ENCODE data around the gene COPRS. TPM values are rescaled to one million over a fixed set of nuclear protein-coding genes. Genes with fewer than 3 reads are reported as not detected.

Gene COPRS
- total and polyA plus RNA-seq, 2 of the 13 experiments (the other 11 are each of a cell fraction or from before 2014, with no cell fraction given): 22.7 to 93.8 TPM

GRCh38 chr17:31888124-31888523 is 29.1 kb upstream of the COPRS start:
- ChIA-PET CTCF (ENCODE audit: low intra/inter-chr PET ratio, low total read pairs) (no interaction called here), POLR2A (interaction anchor here (0.7 kb wide), 1 partner anchor 13 kb away, joined by 4 read pairs; the partner anchor contains the start of gene UTP6)
- H3K79me2 ChIP-seq (ENCODE audit: insufficient read depth, low read length): no peaks in the 10 kb centered on the region
- no peak overlapping the region for H2AFZ ChIP-seq (ENCODE audit: low read length)
- peaks cover 18 to 68% of the 10 kb centered on the region in 2 experiments; a peak in 4 of 5 replicates for H3K36me3 ChIP-seq (replicated peaks in 1 of 2; ENCODE audit: control insufficient read depth in 1 of 2, insufficient read depth in 2 of 2, low read length in 2 of 2)
- no peak for TF ChIP-seq HDAC6 (IDR thresholded peaks at IDR 0.05; ENCODE audit: low read depth, low read length)
- no peak for TF ChIP-seq JUND (CRISPR knock-in tag; IDR thresholded peaks at IDR 0.05)
- no peak for TF ChIP-seq ZNF205 (CRISPR knock-in tag; IDR thresholded peaks at IDR 0.05)
- no peaks in the 10 kb centered on the region for H3K27me3 ChIP-seq (ENCODE audit: control insufficient read depth in 1 of 2, insufficient read depth in 2 of 2, low read length in 2 of 2)
- no peak overlapping the region for H3K27ac ChIP-seq (ENCODE audit: extremely low read length, insufficient read depth, low read length)
- no peaks in the 10 kb centered on the region for H4K20me1 ChIP-seq (ENCODE audit: insufficient read depth, low read length)
- no peaks in the 10 kb centered on the region for H3K4me1 ChIP-seq (ENCODE audit: insufficient read depth, low read length)
- H3K9me3 ChIP-seq (ENCODE audit: low read length): no peaks in the 10 kb centered on the region
- no peak overlapping the region for H3K4me2 ChIP-seq (ENCODE audit: low read depth, low read length)
- WGBS (ENCODE audit: low lambda C conversion rate): 93% methylated on average over 4 of the region's 4 CpGs
- ATAC-seq: no peak
- DNase-seq (ENCODE audit: low spot score): no peak
- no peak for FAIRE-seq
- BruUV-seq (replicated peaks): no TSS peak
- no peak overlapping the region for H3K9ac ChIP-seq (ENCODE audit: insufficient read depth, low read depth, low read length)
- no peak overlapping the region for H3K4me3 ChIP-seq (replicated peaks in 1 of 3; ENCODE audit: insufficient read depth in 1 of 3, low read depth in 2 of 3, low read length in 3 of 3)
- intact Hi-C loops (cut with micrococcal nuclease; ENCODE audit: unreplicated experiment): no loop called here
- in situ Hi-C loops (cut with HindIII; ENCODE audit: extremely low pct_ligation_motif_present, low pct_unique_long_range_greater_than_20kb): no loop called here

- Histone ChIP-seq H3K27me3 (ENCODE audit: control insufficient read depth in 1 of 2, insufficient read depth in 2 of 2, low read length in 2 of 2) (no peaks in the 10 kb centered on the region), H3K27ac (ENCODE audit: extremely low read length, insufficient read depth, low read length) (no peak overlapping the region), H3K9me3 (ENCODE audit: low read length) (no peaks in the 10 kb centered on the region), H2AFZ (ENCODE audit: low read length) (no peak overlapping the region), H3K79me2 (ENCODE audit: insufficient read depth, low read length) (no peaks in the 10 kb centered on the region), H3K9ac (ENCODE audit: insufficient read depth, low read depth, low read length) (no peak overlapping the region), H3K4me2 (ENCODE audit: low read depth, low read length) (no peak overlapping the region), H4K20me1 (ENCODE audit: insufficient read depth, low read length) (no peaks in the 10 kb centered on the region), H3K36me3 (replicated peaks in 1 of 2; ENCODE audit: control insufficient read depth in 1 of 2, insufficient read depth in 2 of 2, low read length in 2 of 2) (peaks cover 20 to 76% of the 10 kb centered on the region in 2 experiments; a peak in 4 of 5 replicates), H3K4me1 (ENCODE audit: insufficient read depth, low read length) (no peaks in the 10 kb centered on the region), H3K4me3 (replicated peaks in 1 of 3; ENCODE audit: insufficient read depth in 1 of 3, low read depth in 2 of 3, low read length in 3 of 3) (no peak overlapping the region)
- BruUV-seq (replicated peaks): no TSS peak
- POLR2A ChIA-PET: no interaction called here
- WGBS (ENCODE audit: low lambda C conversion rate): 92% methylated on average over 6 of the region's 6 CpGs
- intact Hi-C loops (cut with micrococcal nuclease; ENCODE audit: unreplicated experiment): no loop called here
- FAIRE-seq: no peak
- no peak for DNase-seq (ENCODE audit: low spot score)
- CTCF ChIA-PET (ENCODE audit: low intra/inter-chr PET ratio, low total read pairs): no interaction called here
- in situ Hi-C loops (cut with HindIII; ENCODE audit: extremely low pct_ligation_motif_present, low pct_unique_long_range_greater_than_20kb): no loop called here
- no peak for ATAC-seq
- TF ChIP-seq LRRFIP1 (CRISPR knock-in tag; conservative IDR thresholded peaks at IDR 0.05) (no peak), ZSCAN30 (CRISPR knock-in tag; IDR thresholded peaks at IDR 0.05) (no peak), STAG1 (CRISPR knock-in tag; IDR thresholded peaks at IDR 0.05) (no peak), FIP1L1 (IDR thresholded peaks at IDR 0.05; ENCODE audit: borderline replicate concordance, insufficient read depth, low read depth, low read length) (no peak), CSRNP1 (CRISPR knock-in tag; IDR thresholded peaks at IDR 0.05) (no peak), ZGPAT (CRISPR knock-in tag; IDR thresholded peaks at IDR 0.05) (no peak), AGO1 (IDR thresholded peaks at IDR 0.05; ENCODE audit: low read depth, low read length, poor library complexity, severe bottlenecking) (no peak), TAF1 (CRISPR knock-in tag; IDR thresholded peaks at IDR 0.05) (no peak), YEATS4 (CRISPR knock-in tag; IDR thresholded peaks at IDR 0.05; ENCODE audit: borderline replicate concordance) (no peak), ZNF580 (CRISPR knock-in tag; IDR thresholded peaks at IDR 0.05; ENCODE audit: borderline replicate concordance, low read depth) (no peak)
Measured at GRCh38 chr17:31882571-31882970, 23.5 kb upstream of the COPRS start.

All from HepG2 (cell line).